NAMALWA (cell line): ENCODE results near the gene KRTAP4-6.
"Not testable (repeated sequence)": the region's sequence is repeated elsewhere in the genome, so short reads cannot be mapped to it uniquely, and the experiment has no call there.

Source experiments
- DNase-seq: peaks from one replicate; pipeline ENCODE4 v3.0.0-alpha.2; 2015; ENCODE audit warnings: low spot score

The KRTAP4-6 gene

DNA sequence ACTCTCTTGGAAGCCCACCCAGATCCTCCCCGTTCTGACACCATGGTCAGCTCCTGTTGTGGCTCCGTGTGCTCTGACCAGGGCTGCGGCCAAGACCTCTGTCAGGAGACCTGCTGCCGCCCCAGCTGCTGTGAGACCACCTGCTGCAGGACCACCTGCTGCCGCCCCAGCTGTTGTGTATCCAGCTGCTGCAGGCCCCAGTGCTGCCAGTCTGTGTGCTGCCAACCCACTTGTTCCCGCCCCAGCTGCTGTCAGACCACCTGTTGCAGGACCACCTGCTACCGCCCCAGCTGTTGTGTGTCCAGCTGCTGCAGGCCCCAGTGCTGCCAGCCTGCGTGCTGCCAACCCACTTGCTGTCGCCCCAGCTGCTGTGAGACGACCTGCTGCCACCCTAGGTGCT lies 35.0 kb downstream of the KRTAP4-6 start, which contains the start of gene KRTAP4-9:
Gene KRTAP4-9, plus strand, starts transcription at position 43 of the 400 bp plus-strand sequence. Its CDS starts 0 bp downstream, at position 43.
- DNase-seq, result not testable (repeated sequence)

DNA sequence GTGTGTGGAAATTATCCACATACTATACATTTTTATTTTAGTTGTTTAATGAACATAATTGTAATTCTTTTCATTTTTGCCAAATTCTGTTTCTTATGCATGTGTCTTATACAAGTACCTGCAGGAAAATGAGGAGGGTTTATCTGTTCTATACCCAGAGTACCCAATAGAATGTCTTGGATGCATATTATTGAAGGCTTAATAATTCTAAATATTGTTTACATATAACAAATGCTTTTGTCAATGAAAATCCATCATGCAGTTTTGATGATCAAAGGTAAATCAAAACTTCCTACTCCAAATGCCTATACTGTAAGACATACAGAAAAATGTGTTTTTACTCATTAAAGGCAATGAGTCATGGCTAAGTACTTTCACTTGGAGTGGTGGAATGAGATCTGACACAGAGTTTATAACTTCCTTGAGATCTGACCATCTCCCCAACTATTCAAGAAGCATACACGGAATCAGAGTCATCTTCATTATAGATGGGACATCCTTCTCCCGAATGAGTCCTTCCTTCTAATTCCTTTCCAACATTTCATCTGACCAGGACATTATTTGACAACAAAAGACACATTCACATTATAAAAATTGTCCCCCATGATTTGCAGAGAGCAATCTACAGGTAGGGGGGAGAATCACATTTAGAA lies 35.8 kb downstream of the KRTAP4-6 start:
- not testable (repeated sequence) for DNase-seq

DNA sequence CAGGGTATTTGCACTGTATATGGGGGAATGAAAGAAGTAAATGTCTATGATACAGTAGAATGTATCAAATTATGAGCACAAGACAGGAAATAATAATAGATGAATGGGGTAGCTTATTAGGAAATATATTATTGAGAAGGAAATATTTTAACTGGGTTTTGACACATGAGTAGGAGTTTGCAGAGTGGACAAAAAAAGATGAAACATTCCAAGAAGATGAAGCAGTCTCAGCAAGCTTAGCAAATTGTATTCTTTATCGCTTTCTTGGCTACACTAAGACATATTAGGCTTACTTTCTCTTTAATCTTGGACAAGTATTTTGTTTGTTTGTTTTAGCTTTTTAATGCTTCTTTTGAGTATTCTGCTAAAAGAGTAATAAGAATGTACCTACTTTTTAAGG lies 36.4 kb downstream of the KRTAP4-6 start:
- no peak for DNase-seq

DNA sequence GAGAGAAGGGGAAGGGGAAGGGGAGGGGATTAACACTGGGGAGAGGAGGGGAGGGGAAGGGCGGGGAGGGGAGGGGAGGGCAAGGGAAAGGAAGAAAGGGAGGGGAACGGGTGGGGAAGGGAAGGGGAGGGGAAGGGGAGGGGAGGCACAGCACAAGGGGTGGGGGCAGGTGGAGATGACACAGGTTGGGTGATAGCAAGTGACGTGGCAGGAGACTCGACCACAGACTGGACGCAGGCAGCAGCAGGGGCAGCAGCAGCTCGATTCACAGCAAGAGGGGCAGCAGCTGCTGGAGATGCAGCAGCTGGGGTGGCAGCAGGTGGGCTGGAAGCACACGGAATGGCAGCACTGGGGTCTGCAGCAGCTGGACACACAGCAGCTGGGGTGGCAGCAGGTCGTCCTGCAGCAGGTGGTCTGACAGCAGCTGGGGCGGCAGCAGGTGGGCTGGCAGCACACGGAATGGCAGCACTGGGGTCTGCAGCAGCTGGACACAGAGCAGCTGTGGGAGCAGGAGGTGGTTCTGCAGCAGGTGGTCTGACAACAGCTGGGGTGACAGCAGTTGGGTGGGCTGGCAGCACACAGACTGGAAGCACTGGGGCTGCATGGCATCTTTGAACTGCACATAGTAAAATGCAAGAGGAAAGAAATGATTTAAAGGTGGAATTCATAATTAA lies 38.6 kb downstream of the KRTAP4-6 start, which contains the start of gene KRTAP4-16:
Gene KRTAP4-16, minus strand, starts transcription at position 624 of the 674 bp plus-strand sequence. Its CDS starts 0 bp downstream, at position 624.
- no peak for DNase-seq

DNA sequence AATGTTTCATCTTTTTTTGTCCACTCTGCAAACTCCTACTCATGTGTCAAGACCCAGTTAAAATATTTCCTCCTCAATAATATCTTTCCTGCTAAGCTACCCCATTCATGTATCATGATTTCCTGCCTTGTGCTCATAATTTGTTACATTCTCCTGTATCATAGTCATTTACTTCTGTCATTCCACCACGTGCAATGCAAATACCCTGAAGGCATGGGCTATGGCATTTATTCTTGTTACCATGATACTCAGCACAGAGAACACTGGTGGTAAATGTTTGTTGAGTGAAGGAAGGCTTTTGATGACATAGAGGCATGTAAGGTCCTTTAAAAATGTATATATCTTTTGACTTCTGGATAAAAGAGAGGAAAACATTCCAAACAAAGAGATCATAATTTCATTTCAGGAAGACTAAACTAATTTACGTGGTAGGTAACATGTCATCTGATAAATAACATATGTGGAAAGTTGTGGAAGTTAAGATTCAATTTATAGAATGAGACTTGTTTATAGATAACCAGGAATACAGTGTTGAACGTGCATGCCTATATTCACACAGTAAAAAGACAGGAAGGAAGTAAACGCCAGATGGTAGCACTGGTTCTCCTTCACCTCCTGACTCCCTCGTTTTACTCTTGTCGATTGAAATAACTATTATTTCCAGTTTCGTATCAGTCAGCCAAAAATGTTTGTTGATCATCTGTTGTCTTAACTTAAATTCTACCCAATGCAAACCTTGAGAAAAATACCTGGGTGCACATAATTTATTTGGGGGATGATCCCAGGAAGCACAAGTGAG lies 40.5 kb downstream of the KRTAP4-6 start:
- DNase-seq, result not testable (repeated sequence)

DNA sequence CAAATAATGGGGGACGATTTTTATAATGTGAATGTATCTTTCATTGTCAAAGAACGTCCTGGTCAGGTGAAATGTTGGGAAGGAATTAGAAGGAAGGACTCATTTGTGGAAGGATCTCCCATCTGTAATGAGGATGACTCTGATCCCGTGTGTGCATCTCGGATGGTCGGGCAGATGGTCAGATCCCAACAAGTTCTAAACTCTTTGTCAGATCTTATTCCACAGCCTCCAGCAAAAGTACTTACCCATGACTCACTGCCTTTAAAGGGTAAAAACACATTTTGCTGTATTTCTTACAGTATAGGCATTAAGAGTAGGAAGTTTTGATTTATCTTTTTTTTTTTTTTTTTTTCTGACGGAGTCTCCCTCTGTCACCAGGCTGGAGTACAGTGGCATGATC lies 41.9 kb downstream of the KRTAP4-6 start:
- DNase-seq, result no peak

DNA sequence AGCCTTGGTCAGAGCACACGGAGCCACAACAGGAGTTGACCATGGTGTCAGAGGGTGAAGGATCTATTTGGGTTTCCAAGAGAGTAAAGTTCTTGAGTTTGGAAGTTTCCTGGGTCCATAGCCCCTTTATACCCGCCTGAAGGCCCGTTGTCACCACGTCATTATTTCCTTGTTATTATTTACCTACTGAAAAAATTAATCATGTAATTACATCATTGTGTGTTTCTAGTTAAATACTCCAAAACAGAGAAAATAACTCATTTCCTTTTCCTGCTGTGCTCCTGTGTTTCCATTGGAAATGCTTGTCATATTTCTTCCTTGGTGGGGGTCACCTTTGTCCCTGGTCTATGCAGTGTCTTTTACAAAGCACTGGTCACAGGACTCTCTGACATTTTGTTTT lies 42.3 kb downstream of the KRTAP4-6 start, which contains the start of gene KRTAP4-8:
Gene KRTAP4-8, minus strand, starts transcription at position 101 of the 400 bp plus-strand sequence. Its CDS starts 58 bp downstream, at position 43.
- no peak for DNase-seq

DNA sequence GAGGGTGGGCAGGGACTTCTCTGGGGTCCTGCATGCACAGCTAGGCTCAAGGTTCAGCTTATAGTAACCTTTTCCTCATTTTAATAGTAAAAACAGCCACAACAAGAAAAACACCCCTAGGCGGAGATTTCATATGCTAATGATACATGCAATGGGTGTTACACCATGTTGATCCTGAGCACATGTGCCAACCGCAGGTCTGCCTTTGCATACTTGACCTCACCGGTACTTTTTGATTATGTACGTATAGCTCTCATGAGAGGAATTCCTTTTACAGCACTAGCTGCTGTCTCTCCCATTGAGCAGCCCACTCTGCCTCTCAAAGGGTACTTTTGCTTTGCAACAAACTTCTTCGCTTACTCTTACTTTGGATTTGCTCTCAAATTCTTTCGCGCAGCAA lies 44.3 kb downstream of the KRTAP4-6 start:
- DNase-seq, result no peak
